Breast epithelium (tissue), 3 donors: ENCODE results near the gene MPP2.

Experiments used
- CTCF ChIP-seq, 3 donors: fragments of 450-650 bp; IDR thresholded peaks; one replicate each; pipeline ENCODE4 v1.5.1; 2016 to 2017; ENCODE audit warnings: antibody characterized with exemption in 3 of 3, mild to moderate bottlenecking in 3 of 3, moderate library complexity in 3 of 3
- POLR2A ChIP-seq: fragments of 450-650 bp; IDR thresholded peaks from one replicate; pipeline ENCODE4 v1.6.1; 2016; ENCODE audit warnings: antibody characterized with exemption, mild to moderate bottlenecking, moderate library complexity
- POLR2AphosphoS5 ChIP-seq, 3 donors: sonication (generic); formaldehyde crosslinking; IDR thresholded peaks; one replicate each; pipeline ENCODE4 v1.6.1; 2017; ENCODE audit warnings: antibody characterized with exemption in 3 of 3

GRCh38 chr17:43878260-43879175 is 28.8 kb downstream of the MPP2 start:
- TF ChIP-seq POLR2A: no peak
- TF ChIP-seq CTCF (IDR thresholded peaks at IDR 0.05): peak; percentile 87 to 88 (median 88)
- no peak for TF ChIP-seq POLR2AphosphoS5 (IDR thresholded peaks at IDR 0.05)
